Neutrophil (primary cell): ENCODE data around the gene COA1.

Source experiments
- H3K27ac ChIP-seq: fragments of 200-600 bp; sonication (generic); 2 replicates; pipeline ENCODE4 v1.5.1; 2016; ENCODE audit warnings: mild to moderate bottlenecking, moderate library complexity
- H3K27me3 ChIP-seq: fragments of 200-600 bp; sonication (generic); 2 replicates; pipeline ENCODE4 v1.6.0; 2016; ENCODE audit warnings: mild to moderate bottlenecking
- H3K36me3 ChIP-seq: fragments of 200-600 bp; sonication (generic); 2 replicates; pipeline ENCODE4 v1.5.1; 2017
- H3K4me1 ChIP-seq, 2 experiments: fragments of 200-600 bp in 1 of 2; sonication (generic) in 1 of 2; 1 replicate in 1 of 2; 2 replicates in 1 of 2; pipeline versions ENCODE4 v1.5.1 to v1.6.1; 2013 to 2016; ENCODE audit warnings: low read depth in 1 of 2, low read length in 1 of 2, mild to moderate bottlenecking in 1 of 2, moderate library complexity in 1 of 2; ENCODE audit not compliant: control insufficient read depth in 1 of 2, insufficient read depth in 1 of 2
- H3K4me3 ChIP-seq, 2 experiments: fragments of 200-600 bp in 1 of 2; sonication (generic) in 1 of 2; 1 replicate in 1 of 2; 2 replicates in 1 of 2; pipeline ENCODE4 v1.5.1; 2013 to 2016; ENCODE audit warnings: low read depth in 1 of 2, low read length in 1 of 2, mild to moderate bottlenecking in 1 of 2, moderate library complexity in 1 of 2
- H3K9me3 ChIP-seq: fragments of 200-600 bp; sonication (generic); 2 replicates; pipeline ENCODE4 v1.5.1; 2016
- CTCF ChIP-seq: fragments of 200-600 bp; sonication (generic); IDR thresholded peaks from 2 replicates; pipeline ENCODE4 v1.5.1; 2016; ENCODE audit warnings: antibody characterized with exemption

COA1 gene

GRCh38 chr7:43769791-43770465, 40.6 kb upstream of the COA1 start:
- H3K36me3 ChIP-seq: peaks cover 12% of the 10 kb centered on the region
- no peak overlapping the region for H3K4me3 ChIP-seq
- H3K9me3 ChIP-seq: no peaks in the 10 kb centered on the region
- H3K27ac ChIP-seq: no peak overlapping the region
- H3K4me1 ChIP-seq: peaks cover 2 to 6% of the 10 kb centered on the region in 2 experiments
- TF ChIP-seq CTCF: no peak
- H3K27me3 ChIP-seq: no peaks in the 10 kb centered on the region

- Histone ChIP-seq H3K27ac (no peak overlapping the region), H3K9me3 (no peaks in the 10 kb centered on the region), H3K4me3 (no peak overlapping the region), H3K36me3 (peaks cover 12% of the 10 kb centered on the region), H3K27me3 (no peaks in the 10 kb centered on the region), H3K4me1 (peaks cover 8 to 12% of the 10 kb centered on the region in 2 experiments)
- TF ChIP-seq CTCF: no peak
These were observed 40.0 kb upstream of the COA1 start for GRCh38 chr7:43769281-43769680.

- Histone ChIP-seq H3K9me3 (no peaks in the 10 kb centered on the region), H3K4me1 (peaks cover 12 to 16% of the 10 kb centered on the region in 2 experiments), H3K27me3 (no peaks in the 10 kb centered on the region), H3K4me3 (no peak overlapping the region), H3K36me3 (peaks cover 12% of the 10 kb centered on the region), H3K27ac (no peak overlapping the region)
- TF ChIP-seq CTCF: no peak
These were observed 39.6 kb upstream of the COA1 start for GRCh38 chr7:43768887-43769272.

- TF ChIP-seq CTCF: no peak
- Histone ChIP-seq H3K4me1 (peaks cover 12 to 20% of the 10 kb centered on the region in 2 experiments), H3K4me3 (no peak overlapping the region), H3K27ac (no peak overlapping the region), H3K9me3 (no peaks in the 10 kb centered on the region), H3K27me3 (no peaks in the 10 kb centered on the region), H3K36me3 (peaks cover 12% of the 10 kb centered on the region)
These were observed 39.0 kb upstream of the COA1 start for GRCh38 chr7:43768201-43768886.

- Histone ChIP-seq H3K27me3 (no peaks in the 10 kb centered on the region), H3K36me3 (peaks cover 8% of the 10 kb centered on the region), H3K9me3 (no peaks in the 10 kb centered on the region), H3K4me3 (no peak overlapping the region), H3K4me1 (peaks cover 12 to 20% of the 10 kb centered on the region in 2 experiments), H3K27ac (no peak overlapping the region)
- TF ChIP-seq CTCF: no peak
These were observed 38.0 kb upstream of the COA1 start for GRCh38 chr7:43767311-43767710.
